CD4-positive, alpha-beta T cell treated with Interleukin-10 for 1 hour (primary cell): ENCODE measurements around the gene OPRPN.

Experiments
- DNase-seq: peaks from one replicate; pipeline ENCODE4 v3.0.0-alpha.2; 2020

The OPRPN gene, protein sequence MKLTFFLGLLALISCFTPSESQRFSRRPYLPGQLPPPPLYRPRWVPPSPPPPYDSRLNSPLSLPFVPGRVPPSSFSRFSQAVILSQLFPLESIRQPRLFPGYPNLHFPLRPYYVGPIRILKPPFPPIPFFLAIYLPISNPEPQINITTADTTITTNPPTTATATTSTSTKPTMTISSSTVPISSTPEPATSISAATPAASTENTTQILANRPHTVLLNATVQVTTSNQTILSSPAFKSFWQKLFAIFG

GRCh38 chr4:70397580-70397979 lies at the start of gene OPRPN:
TSS of gene OPRPN (plus strand) at chr4:70397940. CDS start at chr4:70399286, 1,346 bp downstream.
- no peak for DNase-seq

GRCh38 chr4:70356185-70356584 lies 41.6 kb upstream of the OPRPN start:
- DNase-seq = no peak

- no peak for DNase-seq
Measured at GRCh38 chr4:70359115-70359661, 38.6 kb upstream of the OPRPN start.

DNA sequence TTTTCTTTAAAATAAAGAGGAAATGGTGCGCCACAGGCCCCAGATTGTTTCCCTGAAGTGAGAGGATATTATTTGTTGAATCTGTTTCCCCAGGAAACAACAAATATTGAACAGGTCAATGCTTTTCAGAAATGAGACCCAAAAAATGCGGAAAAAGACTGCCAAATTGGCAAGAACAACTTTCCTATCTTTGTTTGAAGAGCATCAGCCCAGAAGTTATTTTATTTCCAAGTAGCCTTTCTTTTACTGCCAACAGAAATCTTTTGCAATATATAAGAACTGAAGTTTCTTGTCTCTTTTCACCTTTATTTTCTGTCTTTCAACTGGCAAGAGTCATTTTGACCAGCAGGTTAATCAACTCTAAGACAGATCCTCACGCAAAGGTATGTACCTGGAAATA lies 37.3 kb upstream of the OPRPN start, which contains the start of gene SMR3A:
Gene SMR3A (plus strand): TSS at position 301 of the 400 bp plus-strand sequence. CDS start 1,356 bp downstream, outside the sequence.
- DNase-seq = no peak

DNA sequence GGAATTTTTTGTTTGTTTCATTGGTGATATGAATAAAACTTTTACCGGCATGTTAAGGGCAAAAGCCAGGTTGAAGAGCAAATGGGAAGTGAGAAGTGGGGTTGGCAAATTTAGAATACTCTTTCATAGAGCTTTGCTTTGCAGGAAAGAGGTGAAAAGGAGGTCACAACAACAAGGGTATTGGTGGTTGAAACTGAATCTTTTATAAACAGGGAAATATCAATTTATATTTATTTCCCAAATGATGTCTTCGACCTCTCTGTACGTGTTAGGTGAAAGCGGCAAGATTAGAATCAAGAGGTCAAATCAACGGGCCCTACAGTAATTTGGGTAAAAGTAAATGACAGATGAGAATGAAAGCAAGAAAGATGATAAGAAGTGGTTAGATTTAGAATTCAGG lies 33.7 kb upstream of the OPRPN start:
- DNase-seq = no peak

- no peak for DNase-seq
Measured at GRCh38 chr4:70365479-70365878, 32.3 kb upstream of the OPRPN start.

DNA sequence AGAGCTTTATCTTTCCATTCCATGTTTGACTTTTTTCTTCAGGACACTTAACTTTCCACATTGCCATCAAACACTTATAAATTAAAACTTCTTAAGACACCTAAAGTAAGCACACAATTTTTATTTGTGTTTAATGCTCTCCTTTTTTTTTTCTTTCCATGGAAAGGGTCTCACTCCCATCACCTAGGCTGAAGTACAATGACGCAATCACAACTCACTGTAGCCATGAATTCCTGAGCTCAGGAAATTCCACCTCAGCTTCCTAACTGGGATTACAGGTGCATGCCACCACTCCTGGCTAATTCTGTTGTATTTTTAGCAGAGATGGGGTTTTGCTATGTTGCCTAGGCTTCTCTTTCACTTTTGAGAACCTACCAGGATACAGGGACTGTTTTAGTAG lies 29.9 kb upstream of the OPRPN start:
- DNase-seq = no peak

GRCh38 chr4:70371987-70372386 lies 25.8 kb upstream of the OPRPN start:
- DNase-seq = no peak

DNA sequence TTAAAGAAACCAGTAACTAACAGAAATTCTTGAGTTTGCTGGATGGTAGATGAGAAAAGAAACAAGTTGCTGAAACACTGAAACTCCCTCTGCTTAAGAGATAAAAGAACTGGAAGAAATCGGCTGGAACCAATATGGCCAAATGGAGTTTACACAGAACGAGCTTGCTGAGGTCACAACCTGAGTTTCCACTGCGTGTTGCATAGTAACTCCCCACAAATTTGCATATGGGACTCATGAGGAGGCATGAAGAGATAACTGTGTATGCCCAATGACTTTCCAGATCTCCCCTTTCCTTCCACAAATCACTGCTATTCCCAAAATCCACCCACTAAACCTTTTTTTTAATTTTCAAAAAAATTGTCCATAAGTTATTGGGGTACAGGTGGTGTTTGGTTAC lies 25.0 kb upstream of the OPRPN start:
- DNase-seq = no peak

DNA sequence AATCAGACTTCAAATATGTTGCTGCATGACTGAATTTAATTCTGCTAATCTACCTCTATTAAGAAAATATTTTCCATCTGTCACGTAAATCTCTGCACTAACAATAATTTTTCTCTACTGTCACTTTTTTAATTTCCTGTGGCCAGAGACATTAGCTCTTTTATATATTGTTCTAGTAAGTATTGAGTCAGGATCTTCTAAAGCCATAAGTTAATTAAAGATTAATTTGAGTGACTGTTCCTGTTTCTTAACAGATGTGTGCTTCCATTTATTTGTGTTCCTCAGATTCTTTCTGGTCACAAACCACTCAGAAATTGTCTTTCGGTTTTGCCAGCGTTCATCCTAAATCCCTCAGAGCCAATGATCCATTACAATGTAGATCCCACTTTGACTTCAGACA lies 17.2 kb upstream of the OPRPN start:
- DNase-seq = no peak

DNA sequence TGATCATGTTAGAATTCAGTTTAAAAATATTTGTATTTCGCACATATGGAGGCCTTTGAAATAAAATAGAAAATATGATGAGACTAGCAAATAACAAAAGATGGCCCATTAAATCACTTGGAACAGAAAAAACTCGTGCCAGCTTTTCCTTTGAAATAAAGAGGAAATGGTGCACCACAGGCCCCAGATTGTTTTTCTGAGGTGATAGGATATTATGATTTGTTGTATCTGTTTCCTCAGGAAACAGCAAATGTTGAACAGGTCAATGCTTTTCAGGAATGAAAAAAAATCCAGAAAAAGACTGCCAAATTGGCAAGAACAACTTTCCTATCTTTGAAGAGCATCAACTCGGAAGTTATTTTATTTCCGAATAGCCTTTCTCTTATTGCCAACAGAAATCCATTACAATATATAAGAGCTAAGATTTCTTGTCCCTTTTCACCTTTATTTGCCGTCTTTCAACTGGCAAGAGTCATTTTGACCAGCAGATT lies 15.0 kb upstream of the OPRPN start, which contains the start of gene SMR3B:
Gene SMR3B (plus strand): TSS at position 441 of the 491 bp plus-strand sequence. CDS start 1,380 bp downstream, outside the sequence.
- DNase-seq = no peak

DNA sequence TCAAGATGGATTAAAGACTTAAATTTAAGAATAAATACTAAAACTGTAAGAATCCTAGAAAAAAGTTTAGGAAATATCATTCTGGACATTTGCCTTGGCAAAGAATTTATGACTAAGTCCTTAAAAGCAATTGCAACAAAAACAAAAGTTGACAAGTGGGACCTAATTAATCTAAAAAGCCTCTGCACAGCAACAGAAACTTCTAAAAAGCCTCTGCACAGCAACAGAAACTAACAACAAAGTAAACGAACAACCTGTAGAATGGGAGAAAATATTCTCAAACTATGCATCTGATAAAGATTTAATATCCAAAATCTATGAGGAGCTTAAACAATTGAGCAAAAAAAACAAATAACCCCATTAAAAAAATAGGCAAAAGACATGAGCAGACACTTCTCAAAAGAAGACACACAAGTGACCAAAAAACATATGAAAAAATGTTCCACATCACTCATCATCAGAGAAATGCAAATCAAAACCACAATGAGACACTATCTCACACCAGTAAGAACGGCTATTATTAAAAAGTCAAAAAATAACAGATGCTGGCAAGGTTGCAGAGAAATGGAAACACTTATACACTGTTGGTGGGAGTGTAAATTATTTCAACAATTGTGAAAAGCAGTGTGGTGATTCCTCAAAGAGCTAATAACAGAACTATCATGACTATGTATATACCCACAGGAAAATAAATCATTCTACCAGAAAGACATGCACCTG lies 5.5 kb upstream of the OPRPN start:
- DNase-seq = no peak

- DNase-seq = no peak
Measured at GRCh38 chr4:70399319-70399718, 1.6 kb downstream of the OPRPN start.

DNA sequence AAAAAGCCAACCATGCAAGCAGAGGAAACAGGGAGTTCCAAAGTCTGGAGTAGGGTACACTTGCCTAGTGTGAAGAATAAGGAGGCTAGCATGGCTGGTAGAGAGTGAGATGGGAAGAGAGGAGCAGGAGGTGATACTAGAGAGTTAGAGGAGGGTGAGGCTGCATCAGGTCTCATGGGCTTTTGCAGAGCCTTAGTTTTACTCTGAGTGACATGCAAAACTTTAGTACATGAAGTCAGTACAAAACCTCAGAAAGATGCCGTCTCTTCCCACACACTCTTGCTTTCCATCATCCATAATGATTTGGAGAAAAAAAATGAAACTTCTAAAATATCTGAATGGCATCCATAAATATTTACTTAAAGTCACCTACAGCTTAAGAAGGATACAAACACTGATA lies 5.0 kb downstream of the OPRPN start:
- no peak for DNase-seq

GRCh38 chr4:70405765-70406164 lies 8.0 kb downstream of the OPRPN start:
- no peak for DNase-seq

GRCh38 chr4:70425306-70425705 lies 27.6 kb downstream of the OPRPN start:
- DNase-seq = no peak

DNA sequence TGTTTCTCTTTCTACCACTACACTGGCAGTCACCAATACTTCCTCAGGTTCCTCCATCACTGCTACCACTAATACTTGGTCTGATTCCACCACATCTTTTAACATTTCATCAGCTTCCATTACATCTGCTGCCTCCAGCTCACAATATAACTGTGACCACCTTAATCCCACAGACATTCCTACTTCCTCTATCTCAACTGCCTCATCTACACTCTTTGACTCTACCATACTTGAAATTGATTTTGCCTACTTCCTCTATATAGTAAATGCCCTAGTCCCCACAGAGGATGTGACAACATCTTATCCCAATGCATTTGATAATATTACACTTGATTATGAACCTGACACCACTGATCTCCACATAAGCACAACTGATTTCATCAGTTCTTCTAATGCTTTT lies 29.0 kb downstream of the OPRPN start:
- DNase-seq = no peak

GRCh38 chr4:70437197-70437596 lies 39.5 kb downstream of the OPRPN start:
- DNase-seq = no peak

DNA sequence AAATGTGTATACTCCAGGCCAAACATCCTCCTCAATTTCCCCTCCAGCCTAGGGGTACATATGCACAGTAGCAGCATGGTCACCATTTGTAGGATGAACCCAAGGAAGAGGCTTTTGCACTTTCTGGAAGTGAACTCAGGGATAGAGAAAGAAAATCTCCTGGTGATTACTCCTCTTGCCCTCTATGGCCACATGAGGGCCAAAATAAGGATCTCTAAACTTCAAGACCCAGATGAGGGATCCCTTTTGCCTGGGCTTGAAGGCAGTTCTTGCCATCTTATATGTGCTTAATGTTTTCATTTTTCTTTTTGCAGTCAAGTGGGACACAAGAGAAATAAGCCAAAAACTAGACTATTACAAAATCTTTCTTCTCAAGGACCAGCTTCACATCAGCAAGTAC lies 44.7 kb downstream of the OPRPN start:
- no peak for DNase-seq

DNA sequence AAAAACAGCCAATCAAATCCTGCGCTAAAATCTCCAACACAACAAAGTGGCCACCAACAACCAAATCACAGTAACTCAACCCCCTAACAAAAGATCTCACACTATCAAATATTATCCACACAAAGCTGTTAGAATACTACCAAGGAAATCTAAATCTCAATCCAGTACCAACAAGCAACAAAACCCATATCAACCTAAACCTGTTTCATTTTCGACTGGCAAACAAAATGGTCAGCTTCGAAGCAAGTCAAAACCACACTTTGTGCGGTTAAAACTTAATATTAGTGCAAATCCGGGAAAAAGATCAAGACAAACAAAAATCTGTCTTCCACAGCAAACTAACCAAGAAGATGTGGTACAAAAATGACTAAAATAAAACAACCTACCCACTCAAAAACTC lies 45.6 kb downstream of the OPRPN start:
- no peak for DNase-seq

DNA sequence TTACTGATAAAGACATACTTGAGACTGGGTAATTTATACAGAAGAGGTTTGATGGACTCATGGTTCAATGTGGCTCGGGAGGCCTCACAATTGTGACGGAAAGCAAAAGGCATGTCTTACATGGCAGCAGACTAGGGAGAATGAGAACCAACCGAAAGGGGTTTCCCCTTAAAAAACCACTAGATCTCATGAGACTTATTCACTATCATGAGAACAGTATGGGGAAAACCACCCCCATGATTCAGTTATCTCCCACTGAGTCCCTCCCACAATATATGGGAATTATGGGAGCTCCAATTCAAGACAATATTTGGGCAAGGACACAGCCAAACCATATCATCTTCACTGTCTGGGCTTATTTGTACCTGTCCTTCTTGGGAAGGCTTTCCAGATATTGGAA lies 51.5 kb downstream of the OPRPN start:
- DNase-seq = no peak

DNA sequence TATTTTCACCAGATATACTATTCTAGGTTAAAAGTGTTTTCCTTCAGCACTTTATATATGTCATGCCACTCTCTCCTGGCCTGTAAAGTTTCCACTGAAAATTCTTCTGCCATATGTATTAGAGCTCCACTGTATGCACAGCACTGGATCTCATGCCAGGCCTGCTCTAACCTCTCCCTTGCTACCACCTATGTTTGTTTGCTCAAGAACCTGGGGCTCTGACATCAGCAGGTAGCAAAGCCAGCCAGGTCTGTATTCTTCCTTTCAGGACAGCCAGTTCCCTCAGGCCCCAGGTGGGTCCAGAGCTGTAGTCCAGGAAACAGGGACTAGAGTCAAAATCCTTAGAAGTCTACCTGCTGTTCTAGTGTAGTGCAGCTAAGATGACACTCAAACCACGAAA lies 55.2 kb downstream of the OPRPN start:
- DNase-seq = no peak
